ENCODE measurements around the gene CACNA2D3.

DNA sequence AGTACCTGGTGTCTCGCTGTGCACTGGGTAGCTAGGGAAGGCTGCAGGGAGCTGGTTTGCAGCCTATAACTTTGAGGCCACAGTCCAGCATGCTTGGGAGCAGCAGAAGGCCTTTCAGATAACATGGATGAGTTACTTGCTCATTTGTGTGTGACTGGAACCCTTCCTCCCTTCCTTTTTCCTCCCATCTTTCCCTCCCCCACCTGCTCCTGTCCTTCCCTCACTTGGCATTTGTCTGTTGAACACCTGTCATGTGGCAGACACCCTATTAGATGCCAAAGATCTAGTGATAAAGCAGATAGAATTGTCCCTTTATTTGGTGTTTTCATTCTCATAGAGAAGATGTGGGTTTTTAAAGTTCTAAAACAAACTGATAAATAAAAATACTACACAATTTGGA is 733.9 kb downstream of the CACNA2D3 start:
- TF ChIP-seq CTCF (IDR thresholded peaks at IDR 0.05) (no peak), EZH2 (IDR thresholded peaks at IDR 0.05) (no peak)
